MM.1S (cell line): Measurements from ENCODE around the gene CDT1.

Source experiments
- EZH2 ChIP-seq: fragments of 300-600 bp; sonication (generic); optimal IDR thresholded peaks from 2 replicates; pipeline ENCODE3; 2017; ENCODE audit warnings: low read depth, mild to moderate bottlenecking, antibody characterized with exemption, low read length, mixed read lengths
- EZH2phosphoT487 ChIP-seq: fragments of 300-600 bp; sonication (generic); IDR thresholded peaks from 2 replicates; pipeline ENCODE4 v1.6.1; 2018; ENCODE audit warnings: antibody characterized with exemption, low read length
- TF ChIP-seq, protein P1 (sequence below): fragments of 300-600 bp; sonication (generic); IDR thresholded peaks from 2 replicates; pipeline ENCODE4 v1.5.1; 2016; ENCODE audit warnings: antibody characterized with exemption, low read length, mixed read lengths

DNA sequence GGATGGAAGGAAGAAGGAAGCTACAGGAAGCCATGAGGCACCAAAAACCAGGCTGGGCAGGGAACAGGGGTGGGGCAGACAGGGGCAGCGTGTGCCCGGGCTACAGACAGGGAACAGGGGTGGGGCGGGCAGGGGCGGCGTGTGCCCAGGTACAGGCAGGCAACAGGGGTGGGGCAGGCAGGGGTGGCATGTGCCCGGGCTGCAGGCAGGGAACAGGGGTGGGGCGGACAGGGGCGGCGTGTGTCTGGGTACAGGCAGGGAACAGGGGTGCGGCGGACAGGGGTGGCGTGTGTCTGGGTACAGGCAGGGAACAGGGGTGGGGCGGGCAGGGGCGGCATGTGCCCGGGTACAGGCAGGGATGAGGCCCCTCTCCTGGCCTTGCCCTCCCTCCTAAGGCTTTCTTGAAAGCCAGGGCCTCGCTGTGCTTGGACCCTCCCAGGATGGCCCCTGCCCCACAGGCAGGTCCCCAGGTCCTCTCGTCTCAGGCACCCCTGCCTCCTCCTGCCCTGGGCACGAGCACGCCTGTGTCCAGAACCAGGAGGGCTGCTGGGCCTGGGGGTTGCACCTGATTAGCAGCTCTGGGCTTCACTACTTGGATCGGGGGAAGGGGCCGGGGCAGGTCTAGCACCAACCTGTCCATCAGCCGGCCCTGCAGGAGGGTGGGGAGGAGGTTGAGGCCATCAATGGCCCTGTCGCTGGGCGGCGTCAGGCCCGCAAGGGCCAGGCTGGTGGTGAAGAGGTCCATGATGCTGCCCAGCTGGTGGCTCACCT is 22.7 kb downstream of the CDT1 start:
- TF ChIP-seq, protein P1, sequence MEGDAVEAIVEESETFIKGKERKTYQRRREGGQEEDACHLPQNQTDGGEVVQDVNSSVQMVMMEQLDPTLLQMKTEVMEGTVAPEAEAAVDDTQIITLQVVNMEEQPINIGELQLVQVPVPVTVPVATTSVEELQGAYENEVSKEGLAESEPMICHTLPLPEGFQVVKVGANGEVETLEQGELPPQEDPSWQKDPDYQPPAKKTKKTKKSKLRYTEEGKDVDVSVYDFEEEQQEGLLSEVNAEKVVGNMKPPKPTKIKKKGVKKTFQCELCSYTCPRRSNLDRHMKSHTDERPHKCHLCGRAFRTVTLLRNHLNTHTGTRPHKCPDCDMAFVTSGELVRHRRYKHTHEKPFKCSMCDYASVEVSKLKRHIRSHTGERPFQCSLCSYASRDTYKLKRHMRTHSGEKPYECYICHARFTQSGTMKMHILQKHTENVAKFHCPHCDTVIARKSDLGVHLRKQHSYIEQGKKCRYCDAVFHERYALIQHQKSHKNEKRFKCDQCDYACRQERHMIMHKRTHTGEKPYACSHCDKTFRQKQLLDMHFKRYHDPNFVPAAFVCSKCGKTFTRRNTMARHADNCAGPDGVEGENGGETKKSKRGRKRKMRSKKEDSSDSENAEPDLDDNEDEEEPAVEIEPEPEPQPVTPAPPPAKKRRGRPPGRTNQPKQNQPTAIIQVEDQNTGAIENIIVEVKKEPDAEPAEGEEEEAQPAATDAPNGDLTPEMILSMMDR = no peak
- TF ChIP-seq EZH2 (no peak), EZH2phosphoT487 (no peak)
